ENCODE results near the gene COASY. TPM values are rescaled to one million over a fixed set of nuclear protein-coding genes. Genes with fewer than 3 reads are reported as not detected.
A peak's percentile ranks its signal among the peaks of the same experiment; 100 is the strongest.

COASY gene
- total and polyA plus RNA-seq, 2 experiments from 2014 or later = 60.1 to 72.1 TPM

DNA sequence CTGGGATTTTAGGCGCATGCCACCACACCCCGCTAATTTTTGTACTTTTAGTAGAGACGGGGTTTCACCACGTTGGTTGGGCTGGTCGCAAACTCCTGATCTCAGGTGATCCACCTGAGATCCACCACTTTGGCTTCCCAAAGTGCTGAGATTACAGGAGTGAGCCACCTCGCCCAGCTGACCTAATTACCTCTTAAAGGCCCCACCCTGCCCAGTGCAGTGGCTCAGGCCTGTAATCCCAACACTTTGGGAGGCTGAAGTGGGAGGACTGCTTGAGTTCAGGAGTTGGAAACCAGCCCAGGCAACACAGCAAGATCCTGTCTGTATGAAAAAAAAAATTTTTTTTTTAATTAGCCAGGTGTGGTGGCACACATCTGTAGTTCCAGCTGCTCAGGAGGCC, 2.9 kb upstream of the COASY start (continued):
- TF ChIP-seq ZNF114 (CRISPR knock-in tag; IDR thresholded peaks at IDR 0.05) = no peak
- no peak for TF ChIP-seq ZNF331 (CRISPR knock-in tag; IDR thresholded peaks at IDR 0.05; ENCODE audit: low read depth)
- TF ChIP-seq EZH2 (IDR thresholded peaks at IDR 0.05; ENCODE audit: low read depth, unreplicated experiment) = no peak
- TF ChIP-seq EZH2phosphoT487 (IDR thresholded peaks at IDR 0.05; ENCODE audit: unreplicated experiment) = no peak
- no peak for TF ChIP-seq CREB1 (CRISPR knock-in tag; IDR thresholded peaks at IDR 0.05; ENCODE audit: low read depth)
- TF ChIP-seq, protein P1, sequence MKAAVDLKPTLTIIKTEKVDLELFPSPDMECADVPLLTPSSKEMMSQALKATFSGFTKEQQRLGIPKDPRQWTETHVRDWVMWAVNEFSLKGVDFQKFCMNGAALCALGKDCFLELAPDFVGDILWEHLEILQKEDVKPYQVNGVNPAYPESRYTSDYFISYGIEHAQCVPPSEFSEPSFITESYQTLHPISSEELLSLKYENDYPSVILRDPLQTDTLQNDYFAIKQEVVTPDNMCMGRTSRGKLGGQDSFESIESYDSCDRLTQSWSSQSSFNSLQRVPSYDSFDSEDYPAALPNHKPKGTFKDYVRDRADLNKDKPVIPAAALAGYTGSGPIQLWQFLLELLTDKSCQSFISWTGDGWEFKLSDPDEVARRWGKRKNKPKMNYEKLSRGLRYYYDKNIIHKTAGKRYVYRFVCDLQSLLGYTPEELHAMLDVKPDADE (IDR thresholded peaks at IDR 0.05) = no peak

DNA sequence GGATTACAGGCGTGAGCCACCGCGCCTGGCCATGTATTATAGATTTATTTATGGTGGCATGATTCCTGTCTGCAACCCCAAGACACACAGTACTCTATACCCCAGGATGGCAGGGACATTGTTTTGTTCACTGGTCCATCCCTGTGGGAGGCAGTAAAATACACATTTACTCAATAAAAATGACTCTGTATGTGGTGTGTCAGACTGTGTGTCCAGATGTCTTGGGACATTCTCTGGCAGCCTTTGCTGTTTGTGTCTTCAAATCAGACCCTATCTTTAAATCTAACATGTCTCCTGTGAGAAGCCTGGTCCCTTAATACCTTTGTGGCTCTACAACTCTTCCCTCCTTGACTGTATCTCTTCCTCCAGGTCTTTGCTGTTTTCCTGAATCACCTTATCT, 1.7 kb upstream of the COASY start:
- peak overlapping the region; percentile 23; the same call in 1 of the 3 replicates for H3K4me3 Mint-ChIP-seq
- peaks cover 13% of the 10 kb centered on the region; the same call in 1 of the 2 replicates for H3K4me1 ChIP-seq (ENCODE audit: insufficient read depth)
- no peak overlapping the region for H2AFZ ChIP-seq
- no peaks in the 10 kb centered on the region for H4K20me1 ChIP-seq (replicated peaks; ENCODE audit: insufficient read depth)
- no peak overlapping the region for H3K4me3 ChIP-seq
- peaks cover 24% of the 10 kb centered on the region for H3K4me1 Mint-ChIP-seq
- H3K4me2 ChIP-seq = no peak overlapping the region
- H3F3A ChIP-seq (replicated peaks; ENCODE audit: low read depth) = peaks cover 11% of the 10 kb centered on the region; the same call in 1 of the 2 replicates
- H3K79me2 ChIP-seq (replicated peaks; ENCODE audit: insufficient read depth) = peaks cover 17% of the 10 kb centered on the region
- H3K36me3 Mint-ChIP-seq (ENCODE audit: low read depth) = peaks cover 20% of the 10 kb centered on the region; the same call in 2 of the 3 replicates
- TF ChIP-seq, protein P1 (IDR thresholded peaks at IDR 0.05) = no peak
- TF ChIP-seq EZH2 (IDR thresholded peaks at IDR 0.05; ENCODE audit: low read depth, unreplicated experiment) (no peak), CREB1 (CRISPR knock-in tag; IDR thresholded peaks at IDR 0.05; ENCODE audit: low read depth) (no peak), ZNF331 (CRISPR knock-in tag; IDR thresholded peaks at IDR 0.05; ENCODE audit: low read depth) (no peak)
- TF ChIP-seq, protein P2, sequence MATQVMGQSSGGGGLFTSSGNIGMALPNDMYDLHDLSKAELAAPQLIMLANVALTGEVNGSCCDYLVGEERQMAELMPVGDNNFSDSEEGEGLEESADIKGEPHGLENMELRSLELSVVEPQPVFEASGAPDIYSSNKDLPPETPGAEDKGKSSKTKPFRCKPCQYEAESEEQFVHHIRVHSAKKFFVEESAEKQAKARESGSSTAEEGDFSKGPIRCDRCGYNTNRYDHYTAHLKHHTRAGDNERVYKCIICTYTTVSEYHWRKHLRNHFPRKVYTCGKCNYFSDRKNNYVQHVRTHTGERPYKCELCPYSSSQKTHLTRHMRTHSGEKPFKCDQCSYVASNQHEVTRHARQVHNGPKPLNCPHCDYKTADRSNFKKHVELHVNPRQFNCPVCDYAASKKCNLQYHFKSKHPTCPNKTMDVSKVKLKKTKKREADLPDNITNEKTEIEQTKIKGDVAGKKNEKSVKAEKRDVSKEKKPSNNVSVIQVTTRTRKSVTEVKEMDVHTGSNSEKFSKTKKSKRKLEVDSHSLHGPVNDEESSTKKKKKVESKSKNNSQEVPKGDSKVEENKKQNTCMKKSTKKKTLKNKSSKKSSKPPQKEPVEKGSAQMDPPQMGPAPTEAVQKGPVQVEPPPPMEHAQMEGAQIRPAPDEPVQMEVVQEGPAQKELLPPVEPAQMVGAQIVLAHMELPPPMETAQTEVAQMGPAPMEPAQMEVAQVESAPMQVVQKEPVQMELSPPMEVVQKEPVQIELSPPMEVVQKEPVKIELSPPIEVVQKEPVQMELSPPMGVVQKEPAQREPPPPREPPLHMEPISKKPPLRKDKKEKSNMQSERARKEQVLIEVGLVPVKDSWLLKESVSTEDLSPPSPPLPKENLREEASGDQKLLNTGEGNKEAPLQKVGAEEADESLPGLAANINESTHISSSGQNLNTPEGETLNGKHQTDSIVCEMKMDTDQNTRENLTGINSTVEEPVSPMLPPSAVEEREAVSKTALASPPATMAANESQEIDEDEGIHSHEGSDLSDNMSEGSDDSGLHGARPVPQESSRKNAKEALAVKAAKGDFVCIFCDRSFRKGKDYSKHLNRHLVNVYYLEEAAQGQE (IDR thresholded peaks at IDR 0.05; ENCODE audit: unreplicated experiment) = no peak
- no peak overlapping the region for H3K27ac ChIP-seq (ENCODE audit: low read depth)
- peaks cover 13% of the 10 kb centered on the region for H3K27me3 Mint-ChIP-seq (ENCODE audit: insufficient read depth, low read depth, poor library complexity)
- no peaks in the 10 kb centered on the region for H3K9me3 Mint-ChIP-seq
- H3K27ac Mint-ChIP-seq = no peak overlapping the region
- no peaks in the 10 kb centered on the region for H3K9me2 ChIP-seq (ENCODE audit: insufficient read depth)
- no peaks in the 10 kb centered on the region for H3K27me3 ChIP-seq (ENCODE audit: insufficient read depth)
- DNase-seq (ENCODE audit: low spot score) = no peak
- no peak for ATAC-seq
- H3K36me3 ChIP-seq (ENCODE audit: insufficient read depth) = no peaks in the 10 kb centered on the region

All from GM23338 (cell line).